G401 (cell line): ENCODE data around the gene TUBA4A. TPM values are rescaled to one million over a fixed set of nuclear protein-coding genes. Genes with fewer than 3 reads are reported as not detected.
A peak's percentile ranks its signal among the peaks of the same experiment; 100 is the strongest.

Experiments used
- DNase-seq: peaks from one replicate; pipeline ENCODE4 v3.0.0-alpha.2; 2015; ENCODE audit warnings: low spot score
- in situ Hi-C: cut with HindIII; loops from 2 replicates; pipeline ENCODE4 v1.10.0; 2016; ENCODE audit warnings: low sequenced_read_pairs, mixed read lengths
- total RNA-seq: library from RNA; depleted of rRNA; stranded (reverse); fragments of >200 nt; shearing (Covaris generic); gene quantifications from 2 replicates; pipeline ENCODE4 v1.2.3, GENCODE V29; 2014

TUBA4A gene
- total RNA-seq, 1 experiment from 2014 or later = 0.68 TPM

GRCh38 chr2:219247678-219248642 lies 5.8 kb downstream of the TUBA4A start:
- in situ Hi-C loops = no loop called here
- no peak for DNase-seq

GRCh38 chr2:219246559-219246958 lies 7.2 kb downstream of the TUBA4A start:
- no peak for DNase-seq
- in situ Hi-C loops = no loop called here

- DNase-seq = no peak
- in situ Hi-C loops = no loop called here
These were observed 7.9 kb downstream of the TUBA4A start for GRCh38 chr2:219245899-219246230.

- in situ Hi-C loops = no loop called here
- DNase-seq = peak; percentile 92
These were observed 8.4 kb downstream of the TUBA4A start, which contains the start of the genes GLB1L and STK16 for GRCh38 chr2:219245148-219245898. TSS of gene GLB1L (minus strand) at chr2:219245444. CDS start at chr2:219243573, 1,871 bp downstream. TSS of gene STK16 (plus strand) at chr2:219245479. CDS start at chr2:219246000, 521 bp downstream.

GRCh38 chr2:219244789-219245147 lies 8.9 kb downstream of the TUBA4A start:
- DNase-seq = no peak
- in situ Hi-C loops = no loop called here

- no peak for DNase-seq
- in situ Hi-C loops = no loop called here
These were observed 10.4 kb downstream of the TUBA4A start for GRCh38 chr2:219243291-219243761.

GRCh38 chr2:219234331-219234730 lies 19.4 kb downstream of the TUBA4A start:
- DNase-seq = no peak
- in situ Hi-C loops = no loop called here

- no peak for DNase-seq
- in situ Hi-C loops = no loop called here
These were observed 23.6 kb downstream of the TUBA4A start for GRCh38 chr2:219230059-219230540.

GRCh38 chr2:219229305-219230058 lies 24.2 kb downstream of the TUBA4A start, which contains the start of the genes ANKZF1 and ATG9A:
TSS of gene ANKZF1 (plus strand) at chr2:219229806. CDS start at chr2:219230258, 452 bp downstream.
TSS of gene ATG9A (minus strand) at chr2:219229636. CDS start at chr2:219228024, 1,612 bp downstream.
- peak; percentile 99 for DNase-seq
- in situ Hi-C loops = no loop called here

GRCh38 chr2:219228911-219229304 lies 24.8 kb downstream of the TUBA4A start:
- in situ Hi-C loops = no loop called here

GRCh38 chr2:219228041-219228910 lies 25.4 kb downstream of the TUBA4A start:
- no peak for DNase-seq
- in situ Hi-C loops = no loop called here

More at GRCh38 chr2:219228911-219229304, 24.8 kb downstream of the TUBA4A start:
- DNase-seq = no peak

- DNase-seq = no peak
- in situ Hi-C loops = no loop called here
These were observed 28.4 kb downstream of the TUBA4A start for GRCh38 chr2:219225350-219225749.

GRCh38 chr2:219223831-219224610 lies 29.7 kb downstream of the TUBA4A start:
- in situ Hi-C loops = no loop called here
- DNase-seq = no peak

GRCh38 chr2:219221957-219222518 lies 31.7 kb downstream of the TUBA4A start:
- in situ Hi-C loops = no loop called here

GRCh38 chr2:219220652-219221402 lies 32.9 kb downstream of the TUBA4A start:
- in situ Hi-C loops = no loop called here

More at GRCh38 chr2:219221957-219222518, 31.7 kb downstream of the TUBA4A start:
- DNase-seq = no peak

GRCh38 chr2:219219784-219220532 lies 33.8 kb downstream of the TUBA4A start:
- in situ Hi-C loops = no loop called here
- no peak for DNase-seq

More at GRCh38 chr2:219220652-219221402, 32.9 kb downstream of the TUBA4A start:
- no peak for DNase-seq
